Right lobe of liver (tissue), 4 donors: ENCODE measurements around the gene TMPRSS7.

Experiments used
- POLR2A ChIP-seq: fragments of 450-650 bp; IDR thresholded peaks from one replicate; pipeline ENCODE4 v1.6.1; 2017; ENCODE audit warnings: antibody characterized with exemption, mild to moderate bottlenecking
- TF ChIP-seq, protein P1 (sequence below), 4 donors: fragments of 200-600 bp in 3 of 4; fragments of 450-650 bp in 1 of 4; IDR thresholded peaks; one replicate each; pipeline versions ENCODE4 v1.5.1 to v1.8.0; 2016 to 2022; ENCODE audit warnings: antibody characterized with exemption in 4 of 4, mild to moderate bottlenecking in 2 of 4
- donor health status: DM: no; HTN: no; CAD: no.
- donor health status: DM: no; HTN: no; CAD: no.
- donor health status: DM: no; HTN: yes; CAD: no.

GRCh38 chr3:112127522-112128494 lies 93.3 kb downstream of the TMPRSS7 start:
- TF ChIP-seq, protein P1, sequence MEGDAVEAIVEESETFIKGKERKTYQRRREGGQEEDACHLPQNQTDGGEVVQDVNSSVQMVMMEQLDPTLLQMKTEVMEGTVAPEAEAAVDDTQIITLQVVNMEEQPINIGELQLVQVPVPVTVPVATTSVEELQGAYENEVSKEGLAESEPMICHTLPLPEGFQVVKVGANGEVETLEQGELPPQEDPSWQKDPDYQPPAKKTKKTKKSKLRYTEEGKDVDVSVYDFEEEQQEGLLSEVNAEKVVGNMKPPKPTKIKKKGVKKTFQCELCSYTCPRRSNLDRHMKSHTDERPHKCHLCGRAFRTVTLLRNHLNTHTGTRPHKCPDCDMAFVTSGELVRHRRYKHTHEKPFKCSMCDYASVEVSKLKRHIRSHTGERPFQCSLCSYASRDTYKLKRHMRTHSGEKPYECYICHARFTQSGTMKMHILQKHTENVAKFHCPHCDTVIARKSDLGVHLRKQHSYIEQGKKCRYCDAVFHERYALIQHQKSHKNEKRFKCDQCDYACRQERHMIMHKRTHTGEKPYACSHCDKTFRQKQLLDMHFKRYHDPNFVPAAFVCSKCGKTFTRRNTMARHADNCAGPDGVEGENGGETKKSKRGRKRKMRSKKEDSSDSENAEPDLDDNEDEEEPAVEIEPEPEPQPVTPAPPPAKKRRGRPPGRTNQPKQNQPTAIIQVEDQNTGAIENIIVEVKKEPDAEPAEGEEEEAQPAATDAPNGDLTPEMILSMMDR (IDR thresholded peaks at IDR 0.05), result no peak
- TF ChIP-seq POLR2A, result no peak
